NOMO-1 treated with dmso at 0.1 percent for 144 hours (cell line): Measurements from ENCODE around the gene SLC15A1.
A peak's percentile ranks its signal among the peaks of the same experiment; 100 is the strongest.

Experiments used
- DNase-seq: peaks from one replicate; lab custom pipeline; 2025; ENCODE audit not compliant: unreplicated experiment; lab: John Stamatoyannopoulos, UW

SLC15A1 gene

GRCh38 chr13:98781470-98781869 lies 29.0 kb upstream of the SLC15A1 start:
- no peak for DNase-seq

- no peak for DNase-seq
Measured at GRCh38 chr13:98781045-98781444, 28.6 kb upstream of the SLC15A1 start.

GRCh38 chr13:98780451-98780850 lies 28.0 kb upstream of the SLC15A1 start:
- no peak for DNase-seq

GRCh38 chr13:98779695-98780094 lies 27.2 kb upstream of the SLC15A1 start:
- DNase-seq = no peak

- no peak for DNase-seq
Measured at GRCh38 chr13:98778749-98779148, 26.3 kb upstream of the SLC15A1 start.

GRCh38 chr13:98776644-98777043 lies 24.2 kb upstream of the SLC15A1 start:
- no peak for DNase-seq

- no peak for DNase-seq
Measured at GRCh38 chr13:98775844-98776598, 23.5 kb upstream of the SLC15A1 start.

GRCh38 chr13:98775386-98775785 lies 22.9 kb upstream of the SLC15A1 start:
- no peak for DNase-seq

- DNase-seq = no peak
Measured at GRCh38 chr13:98774776-98775175, 22.3 kb upstream of the SLC15A1 start.

- no peak for DNase-seq
Measured at GRCh38 chr13:98773921-98774320, 21.4 kb upstream of the SLC15A1 start.

- DNase-seq = no peak
Measured at GRCh38 chr13:98772794-98773452, 20.5 kb upstream of the SLC15A1 start.

- no peak for DNase-seq
Measured at GRCh38 chr13:98771838-98772611, 19.6 kb upstream of the SLC15A1 start.

GRCh38 chr13:98769736-98770135 lies 17.3 kb upstream of the SLC15A1 start:
- DNase-seq = no peak

GRCh38 chr13:98768522-98768921 lies 16.1 kb upstream of the SLC15A1 start:
- DNase-seq = no peak

GRCh38 chr13:98766697-98767096 lies 14.2 kb upstream of the SLC15A1 start:
- DNase-seq = no peak

- DNase-seq = no peak
Measured at GRCh38 chr13:98765996-98766519, 13.6 kb upstream of the SLC15A1 start.

- DNase-seq = peak; percentile 65
Measured at GRCh38 chr13:98761986-98762616, 9.6 kb upstream of the SLC15A1 start.

- DNase-seq = peak; percentile 65
Measured at GRCh38 chr13:98761126-98761985, 8.9 kb upstream of the SLC15A1 start.

GRCh38 chr13:98755729-98756128 lies 3.3 kb upstream of the SLC15A1 start:
- no peak for DNase-seq

GRCh38 chr13:98755116-98755515 lies 2.6 kb upstream of the SLC15A1 start:
- DNase-seq = no peak
